ENCODE results near the gene VIP.

DNA sequence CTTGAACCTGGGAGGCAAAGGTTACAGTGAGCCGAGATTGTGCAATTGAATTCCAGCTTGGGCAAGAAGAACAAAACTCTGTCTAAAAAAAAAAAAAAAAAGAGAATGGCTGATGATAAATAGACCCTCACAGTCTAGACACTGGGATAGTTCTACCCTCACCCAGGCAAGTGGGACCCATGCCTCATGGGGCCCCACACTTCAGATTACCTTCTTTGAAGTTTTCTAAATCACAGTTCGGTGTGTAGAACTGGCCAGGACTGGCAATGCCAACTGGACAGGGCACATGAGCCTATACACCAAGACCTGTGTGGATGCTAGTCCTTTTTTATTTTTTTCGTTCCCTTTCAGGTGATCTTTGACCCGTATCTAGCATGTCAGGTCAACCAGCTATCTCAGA is 24.3 kb upstream of the VIP start:
- TF ChIP-seq POLR2A (IDR thresholded peaks at IDR 0.05; ENCODE audit: low read length) (no peak), GATA1 (IDR thresholded peaks at IDR 0.05; ENCODE audit: low read depth, low read length) (no peak)
